ENCODE measurements around the gene SLC38A11. TPM values are rescaled to one million over a fixed set of nuclear protein-coding genes. Genes with fewer than 3 reads are reported as not detected.

SLC38A11 gene
- total and polyA plus RNA-seq, 2 of the 8 experiments (the other 6 are each of a cell fraction or from before 2014, with no cell fraction given): not detected

- Histone ChIP-seq H2BK5ac (ENCODE audit: low read depth, low read length) (no peak overlapping the region), H3K23ac (ENCODE audit: insufficient read length) (no peak overlapping the region), H4K5ac (ENCODE audit: insufficient read length, low read depth, low read length) (no peak overlapping the region), H3K4ac (replicated peaks; ENCODE audit: insufficient read length, low read depth, low read length) (no peak overlapping the region), H3K79me1 (ENCODE audit: low read depth, low read length) (no peaks in the 10 kb centered on the region), H3K4me2 (ENCODE audit: insufficient read depth in 1 of 2, low read depth in 2 of 2, low read length in 2 of 2) (no peak overlapping the region), H4K20me1 (replicated peaks in 1 of 2; ENCODE audit: control insufficient read depth in 1 of 2, insufficient read depth in 2 of 2, low read length in 2 of 2) (no peaks in the 10 kb centered on the region), H2BK15ac (ENCODE audit: low read length) (no peak overlapping the region), H3K56ac (replicated peaks; ENCODE audit: insufficient read length, low read depth, low read length) (no peak overlapping the region), H3K14ac (ENCODE audit: insufficient read length) (no peak overlapping the region), H3K4me1 (replicated peaks in 1 of 4; ENCODE audit: control insufficient read depth in 3 of 4, insufficient read depth in 4 of 4, low read length in 3 of 4) (no peaks in the 10 kb centered on the region; a peak in 1 of 7 replicates), H3K9me3 (ENCODE audit: insufficient read depth in 2 of 2, low read depth in 1 of 2, low read length in 1 of 2) (no peaks in the 10 kb centered on the region), H2BK12ac (ENCODE audit: low read depth, low read length) (no peak overlapping the region), H3K23me2 (ENCODE audit: low read depth, low read length) (no peaks in the 10 kb centered on the region), H3K27me3 (replicated peaks in 1 of 4; ENCODE audit: control insufficient read depth in 3 of 4, extremely low read depth in 1 of 4, insufficient read depth in 3 of 4, low read length in 3 of 4) (peaks cover 0 to 1% (median 0%) of the 10 kb centered on the region in 4 experiments; a peak in 1 of 7 replicates), H2BK20ac (ENCODE audit: low read length) (no peak overlapping the region), H2AFZ (ENCODE audit: low read length) (0 out of 2 replicates have a peak overlapping the region, but pooled peaks have one; percentile 19), H2BK120ac (replicated peaks; ENCODE audit: low read depth, low read length) (no peak overlapping the region), H2AK5ac (ENCODE audit: low read depth, low read length) (no peak overlapping the region), H3K4me3 (ENCODE audit: extremely low read depth in 1 of 4, insufficient read depth in 2 of 4, low read depth in 3 of 4, low read length in 4 of 4) (no peak overlapping the region), H3K9ac (replicated peaks in 1 of 4; ENCODE audit: extremely low read depth in 1 of 4, low read depth in 3 of 4, low read length in 3 of 4) (no peak overlapping the region), H3K27ac (ENCODE audit: low read depth, low read length) (no peak overlapping the region), H4K91ac (replicated peaks; ENCODE audit: insufficient read length, low read length) (no peak overlapping the region), H4K8ac (ENCODE audit: extremely low read depth, insufficient read depth, low read length) (no peak overlapping the region), H3K36me3 (ENCODE audit: control insufficient read depth in 2 of 4, insufficient read depth in 4 of 4, low read length in 3 of 4) (no peaks in the 10 kb centered on the region), H3K79me2 (ENCODE audit: control insufficient read depth in 1 of 2, insufficient read depth in 2 of 2, low read length in 2 of 2) (no peaks in the 10 kb centered on the region), H3K18ac (ENCODE audit: extremely low read depth, low read length) (no peak overlapping the region)
- CTCF ChIA-PET (ENCODE audit: partially characterized antibody): no interaction called here
- DNase-seq (ENCODE audit: low read depth in 1 of 2, low spot score in 2 of 2) (no peak), FAIRE-seq (no peak)
- no peak for TF ChIP-seq ATF3 (IDR thresholded peaks at IDR 0.05; ENCODE audit: insufficient read depth, low read depth, low read length)
- no peak for TF ChIP-seq YY1 (IDR thresholded peaks at IDR 0.05; ENCODE audit: low read depth, low read length)
- no peak for TF ChIP-seq JUND (IDR thresholded peaks at IDR 0.05; ENCODE audit: low read length)
- TF ChIP-seq RAD21 (IDR thresholded peaks at IDR 0.05 in 1 of 2, conservative IDR thresholded peaks at IDR 0.05 in 1 of 2; ENCODE audit: low read depth in 2 of 2, low read length in 2 of 2): no peak
- POLR2A ChIA-PET (ENCODE audit: partially characterized antibody): no interaction called here
Measured at GRCh38 chr2:164869420-164869772, 85.9 kb downstream of the SLC38A11 start.

Data from H1 (cell line).